Stimulated activated CD8-positive, alpha-beta memory T cell treated with anti-CD3 and anti-CD28 coated beads, Interleukin-12 subunit alpha, Interleukin-12 subunit beta, amount 100 ng/mL, for 4 hours (primary cell): ENCODE measurements around the gene HOXB7.

ENCODE experiments used
- DNase-seq: peaks from one replicate; pipeline ENCODE4 v3.0.0-alpha.2; 2020; ENCODE audit warnings: low read depth

HOXB7 gene

DNA sequence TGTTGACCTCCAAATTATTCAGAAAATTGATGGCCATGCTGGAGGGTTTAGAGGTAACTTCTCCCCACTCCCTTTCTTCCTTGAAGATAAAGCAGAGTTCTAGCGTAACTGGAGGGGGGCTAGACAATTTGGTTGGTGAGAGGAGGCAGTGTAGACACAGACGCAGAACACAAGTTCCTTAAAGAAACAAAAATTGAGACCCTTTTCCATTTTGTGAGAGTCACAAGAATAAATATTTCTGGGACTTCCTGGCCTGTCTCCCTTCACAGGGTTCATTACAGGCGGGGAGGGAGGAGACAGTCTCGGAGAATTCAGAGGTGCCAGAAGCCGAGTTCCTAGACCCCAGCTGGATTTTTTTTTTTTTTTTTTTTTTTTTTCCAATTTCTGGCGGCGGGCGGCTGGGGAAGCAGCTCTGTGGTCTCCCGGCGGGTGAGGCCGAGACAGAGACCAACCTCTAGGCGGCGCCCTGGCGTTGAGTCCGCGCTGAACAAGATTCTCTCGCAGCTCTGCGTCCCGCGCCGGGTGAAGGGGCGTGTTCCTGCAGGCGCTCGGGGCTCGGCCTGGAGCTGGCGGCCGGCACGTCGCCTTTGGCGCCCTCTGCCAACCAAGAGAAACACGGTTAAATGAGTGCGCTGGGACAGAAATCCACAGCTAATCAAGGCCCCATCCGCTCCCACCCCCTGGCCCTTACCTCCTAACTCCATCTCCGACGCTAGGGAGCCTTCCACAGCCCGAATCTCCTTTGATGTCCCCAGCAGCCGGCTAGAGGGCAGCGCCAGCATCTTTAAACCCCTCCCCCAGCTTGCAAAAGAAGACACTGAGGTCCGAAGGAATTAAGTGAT, 25.6 kb upstream of the HOXB7 start:
- DNase-seq: peak; percentile 50

DNA sequence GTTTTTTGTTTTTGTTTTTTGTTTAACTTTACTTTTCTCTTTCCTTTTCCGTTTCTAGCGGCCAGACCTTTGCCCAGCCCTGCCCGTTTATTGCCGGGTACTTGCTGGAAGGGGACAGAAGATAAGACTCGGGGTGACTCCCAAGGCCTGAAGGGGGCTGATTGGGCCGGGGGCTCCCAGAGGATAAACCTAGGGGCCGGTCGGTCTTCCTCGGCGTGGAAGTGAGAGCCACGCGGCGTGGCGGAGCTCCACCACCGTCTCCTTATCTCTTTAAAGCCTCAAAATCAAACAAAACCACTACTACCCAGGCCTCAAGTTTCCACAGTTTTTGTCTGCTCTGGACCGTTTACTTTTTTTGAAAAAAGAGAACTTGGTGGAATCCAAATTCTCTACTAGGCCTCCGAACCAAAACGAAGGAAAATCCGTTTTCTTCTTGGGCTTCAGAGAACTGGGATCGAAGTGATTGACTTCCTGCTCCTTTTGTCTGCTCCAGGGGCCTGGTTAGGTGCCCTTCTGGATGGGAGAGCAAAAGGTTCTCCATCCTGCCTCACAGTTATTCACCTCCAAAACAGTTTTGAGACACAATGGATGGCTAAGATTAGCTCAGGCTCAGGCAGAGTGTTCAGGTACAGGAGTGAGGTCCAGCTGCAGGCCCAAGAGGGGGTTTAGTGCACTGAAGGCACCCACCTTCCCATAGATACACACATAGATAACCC, 23.8 kb upstream of the HOXB7 start:
- DNase-seq: no peak

DNA sequence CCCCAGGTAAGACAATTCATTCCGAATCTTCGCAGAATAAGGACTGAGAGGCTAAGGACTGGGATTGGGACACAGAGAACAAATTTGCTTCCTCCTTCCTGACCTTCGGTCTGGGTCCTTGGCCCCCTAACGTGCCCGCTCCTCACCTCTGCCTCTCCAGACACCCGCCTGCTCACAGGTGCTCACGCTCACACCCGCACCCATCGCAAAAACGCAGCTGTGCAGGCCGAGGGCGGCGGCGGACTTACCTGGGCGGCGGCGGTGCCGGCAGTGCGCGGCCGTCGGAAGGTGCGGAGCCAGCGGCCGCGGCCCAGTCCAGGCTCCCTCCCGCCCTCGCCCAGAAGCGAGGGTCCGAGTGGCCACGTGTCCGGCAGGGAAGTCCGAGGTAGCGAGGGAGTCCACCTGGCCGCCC, 22.5 kb upstream of the HOXB7 start:
- no peak for DNase-seq

DNA sequence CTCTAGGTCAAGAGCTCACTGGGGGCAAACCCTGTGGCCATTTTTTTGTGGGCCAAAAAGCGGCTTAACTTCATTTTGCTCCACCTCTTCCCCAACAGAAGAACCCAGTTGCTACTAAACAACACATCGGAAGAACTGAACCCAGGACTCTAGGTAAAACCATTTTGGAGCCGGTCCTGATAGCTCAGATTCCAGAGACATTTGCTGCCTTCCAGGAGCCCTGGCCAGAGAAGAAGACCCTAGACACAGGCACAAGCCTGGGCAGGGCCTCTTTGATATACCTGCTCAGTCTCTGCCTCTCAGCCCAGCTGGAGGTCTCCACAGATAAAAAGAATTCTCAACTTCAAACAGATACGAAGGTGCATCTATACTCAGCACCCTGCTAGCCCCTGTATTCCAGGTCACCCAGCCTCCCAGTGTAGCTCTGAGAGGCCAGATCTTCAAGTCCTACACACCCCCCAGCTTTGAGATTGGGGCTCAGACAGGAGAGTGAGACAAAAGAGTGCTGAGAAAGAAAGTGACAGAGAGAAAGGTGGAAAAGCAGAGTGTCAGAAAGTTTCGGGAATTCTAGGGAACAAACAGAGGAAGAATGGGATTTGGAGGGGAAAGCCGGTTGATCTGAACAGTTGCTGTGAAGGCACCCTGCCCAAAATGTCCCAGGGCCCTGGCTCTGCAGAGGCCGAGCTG, 21.9 kb upstream of the HOXB7 start:
- DNase-seq: no peak

DNA sequence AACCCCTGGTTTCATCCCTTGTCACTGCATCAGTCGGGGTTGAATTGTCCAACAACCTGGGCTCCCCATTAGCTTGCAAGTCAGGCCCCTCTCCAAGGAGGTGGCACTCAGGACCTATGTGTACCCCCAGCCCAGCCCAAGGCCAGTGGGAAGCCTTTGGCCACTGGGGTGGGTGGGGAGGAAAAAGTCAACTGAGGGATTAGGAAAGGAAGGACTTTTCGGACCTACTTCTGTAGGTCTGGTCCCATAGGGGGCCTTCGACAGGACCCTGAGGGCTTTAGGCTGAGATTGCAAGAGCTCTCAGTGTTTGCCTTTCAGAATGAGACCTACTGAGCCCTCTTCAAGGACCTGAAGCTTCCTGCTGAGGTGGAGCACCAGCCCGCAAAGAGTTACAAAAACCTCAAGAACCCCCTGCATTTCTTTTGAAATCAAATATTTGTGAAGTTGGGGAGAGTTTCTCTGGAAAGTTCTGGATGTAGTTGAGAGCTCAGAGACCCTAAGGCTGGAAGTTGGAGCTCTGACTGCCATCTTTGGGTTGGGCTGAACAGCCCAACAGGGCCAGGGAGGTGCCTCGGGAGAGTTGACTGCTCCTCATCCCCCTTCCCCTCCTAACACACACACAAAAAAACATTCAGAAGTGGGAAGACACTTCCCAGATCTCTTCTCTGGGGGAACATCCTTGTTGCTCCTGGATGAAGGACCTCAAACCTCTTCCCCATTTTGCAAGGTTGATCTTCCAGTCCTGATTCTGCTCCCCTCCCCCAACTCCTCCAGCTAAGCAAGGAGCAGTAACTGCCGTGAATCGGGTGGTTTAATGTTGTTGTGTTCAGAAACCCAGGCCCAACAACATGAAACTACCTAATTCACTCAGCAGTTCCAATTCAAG, 21.1 kb upstream of the HOXB7 start:
- no peak for DNase-seq

DNA sequence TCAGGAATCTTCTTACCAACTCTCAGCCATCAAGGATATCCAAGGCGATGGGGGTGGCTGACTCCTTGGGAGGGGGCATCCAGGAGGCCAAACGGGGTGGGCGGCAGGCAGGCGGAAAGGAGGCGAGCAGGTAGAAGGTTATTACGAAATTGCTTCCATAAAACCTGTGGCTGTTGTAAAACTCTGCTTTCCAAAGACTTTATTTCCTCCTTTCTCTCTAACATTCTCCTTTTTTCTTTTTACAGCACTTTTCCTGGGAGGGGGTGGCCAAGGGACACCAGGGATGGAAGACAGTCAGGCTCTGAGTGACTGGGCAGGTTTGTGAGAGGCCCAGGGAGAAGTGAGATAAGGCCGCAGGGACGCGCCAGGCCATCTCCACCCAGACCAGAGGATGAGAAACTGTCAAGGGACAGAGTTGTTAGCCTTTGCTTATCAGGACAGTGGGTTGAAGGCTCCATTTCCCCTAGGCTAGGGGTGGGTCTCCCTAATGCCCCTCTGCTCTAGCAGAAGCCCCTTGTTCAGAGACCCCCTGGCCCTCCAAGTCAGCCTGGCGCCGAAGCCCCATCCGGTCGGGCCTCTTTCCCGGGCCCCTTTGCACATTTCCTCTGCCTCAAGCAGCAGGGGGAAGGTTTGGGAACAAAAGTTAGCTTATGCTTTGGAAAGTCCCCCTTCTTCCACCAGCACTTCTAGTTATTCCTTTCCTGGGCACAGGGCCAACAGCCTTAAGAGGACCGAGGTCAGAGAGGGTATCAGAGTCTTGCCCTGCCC, 20.3 kb upstream of the HOXB7 start:
- no peak for DNase-seq

DNA sequence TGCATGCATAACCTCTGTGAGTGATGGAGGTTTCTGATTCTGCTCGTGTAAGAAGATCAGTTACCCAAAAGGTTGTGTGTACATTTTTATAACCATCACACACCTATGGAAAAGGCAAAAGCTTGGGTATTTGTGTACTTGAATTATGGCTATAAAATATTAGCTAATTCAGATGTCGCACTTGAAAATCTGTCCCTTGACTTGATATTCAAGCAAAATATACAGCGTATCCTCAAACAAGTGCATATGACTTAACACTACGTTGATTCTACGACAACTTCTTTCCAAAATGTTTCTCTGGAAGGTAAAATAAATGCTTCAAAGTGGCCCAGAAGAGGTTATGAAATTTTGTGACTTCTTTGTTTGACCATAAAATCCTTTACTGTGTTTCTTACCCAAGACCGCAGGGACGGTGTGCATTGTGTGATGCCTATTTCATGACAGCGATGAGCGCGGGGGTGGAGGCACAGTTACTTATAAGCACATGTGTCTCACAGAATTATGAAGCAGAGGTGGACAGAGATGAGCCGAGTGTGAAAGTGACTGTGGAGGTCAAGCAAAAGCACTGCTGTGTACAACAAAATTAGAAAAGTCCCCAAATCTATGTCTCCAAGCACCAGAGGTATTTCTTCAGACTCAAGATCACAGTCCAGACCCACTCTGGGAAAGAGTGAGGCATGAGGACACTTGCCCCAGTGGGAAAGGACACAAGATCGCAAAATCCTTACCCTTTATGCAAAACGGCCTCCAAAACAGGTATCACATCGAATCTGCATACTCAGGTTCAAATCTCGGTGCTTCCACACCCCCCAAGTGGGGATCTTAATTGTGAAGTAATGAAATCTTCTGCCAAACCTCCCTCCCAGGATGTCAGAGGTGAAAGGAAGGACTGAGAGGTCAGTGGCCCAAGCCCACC, 19.4 kb upstream of the HOXB7 start:
- DNase-seq: no peak

DNA sequence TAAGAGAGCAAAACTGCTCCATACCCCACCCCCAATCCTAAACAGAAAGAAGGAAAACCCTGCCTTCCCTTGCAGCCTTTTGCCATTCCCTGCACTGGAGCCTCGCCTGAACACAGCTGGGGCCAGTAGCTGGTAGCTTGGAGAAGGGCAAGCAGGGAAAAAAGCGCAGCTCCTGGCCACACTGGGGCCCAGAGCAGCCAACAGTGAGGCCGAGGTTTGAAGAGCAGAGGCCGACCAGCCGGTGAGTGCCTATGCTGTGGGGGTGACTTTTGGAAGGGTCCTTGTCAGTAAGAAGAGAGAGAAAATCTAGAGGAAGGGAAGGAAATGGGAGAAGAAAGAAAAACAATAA, 18.6 kb upstream of the HOXB7 start:
- no peak for DNase-seq

DNA sequence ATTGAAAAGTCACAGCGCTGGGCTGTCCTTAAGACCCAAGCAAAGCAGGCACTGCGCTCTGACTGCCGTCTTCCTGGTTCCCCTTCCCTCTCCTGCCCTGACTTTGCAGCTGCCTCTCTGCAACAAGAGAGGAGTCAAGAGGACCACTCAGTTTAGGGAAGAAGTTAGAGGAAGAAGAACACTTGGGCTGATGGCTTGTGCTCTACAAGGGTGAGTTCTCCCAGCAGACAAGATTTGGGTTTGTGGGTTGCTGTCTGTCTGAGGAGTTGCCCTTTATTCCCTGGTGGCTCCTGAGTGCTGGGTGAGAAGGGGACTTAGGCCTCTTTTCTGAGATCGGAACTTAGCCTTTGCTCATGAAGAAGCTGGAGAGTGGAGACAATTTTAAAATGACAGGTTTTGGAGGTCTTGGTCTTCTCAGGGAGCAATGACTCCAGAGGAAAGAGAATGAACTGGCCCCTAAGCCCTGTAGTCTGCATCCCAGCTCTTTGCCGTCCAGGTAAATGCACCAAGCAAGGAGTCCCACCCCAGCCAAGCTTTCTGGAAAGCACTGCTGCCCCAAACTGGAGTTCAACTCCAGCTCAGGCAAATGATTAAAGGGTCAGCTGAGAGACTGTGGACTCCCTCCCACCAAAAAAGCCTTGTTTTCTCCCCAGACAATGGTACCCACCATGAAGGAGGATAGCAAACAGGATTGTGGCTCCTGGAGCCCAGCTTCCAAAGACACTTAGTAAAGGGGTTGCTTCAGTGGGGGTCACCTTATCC, 18.0 kb upstream of the HOXB7 start:
- no peak for DNase-seq

DNA sequence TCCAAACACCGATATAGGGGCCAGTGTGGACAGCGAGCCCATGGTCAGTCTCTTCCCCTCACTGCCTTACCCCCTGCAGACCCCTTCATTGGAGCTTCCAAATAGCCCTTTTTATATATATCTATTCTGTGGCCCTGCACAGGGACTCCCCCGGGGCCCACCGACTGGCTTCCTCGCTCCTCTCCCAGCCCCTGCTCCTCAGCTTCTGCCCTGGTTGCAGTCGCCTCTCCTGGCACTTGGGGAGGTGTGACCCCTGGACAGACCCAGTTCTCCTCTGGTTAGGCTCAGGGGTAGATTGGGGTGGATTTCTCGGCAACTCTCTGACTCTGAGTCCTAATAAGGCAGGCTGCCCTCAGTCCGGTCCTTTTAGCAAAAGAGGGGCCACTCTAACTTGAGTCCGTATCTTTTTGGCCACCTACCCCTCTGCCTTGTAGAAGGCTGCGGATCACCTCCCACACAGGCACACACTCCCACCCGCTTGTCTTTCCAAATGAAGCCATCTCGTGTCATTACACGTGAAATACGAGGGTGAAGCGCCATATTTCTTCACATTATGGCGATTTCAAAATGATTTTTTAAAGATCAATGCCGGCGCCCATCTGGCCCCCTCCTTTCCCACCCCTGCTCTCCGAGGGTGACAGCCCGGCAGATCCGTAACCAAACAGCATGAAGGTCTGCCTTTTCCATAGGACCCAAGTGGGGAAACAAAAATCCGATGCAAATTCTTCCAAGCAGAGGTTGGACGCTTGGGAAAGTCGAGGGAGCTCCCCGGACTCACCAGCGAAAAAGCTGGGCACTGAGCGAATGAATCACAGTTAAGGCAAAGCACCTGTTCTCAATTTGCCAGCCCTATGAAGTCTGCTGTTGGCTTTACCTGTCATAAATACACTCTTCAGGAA, 17.1 kb upstream of the HOXB7 start:
- no peak for DNase-seq

DNA sequence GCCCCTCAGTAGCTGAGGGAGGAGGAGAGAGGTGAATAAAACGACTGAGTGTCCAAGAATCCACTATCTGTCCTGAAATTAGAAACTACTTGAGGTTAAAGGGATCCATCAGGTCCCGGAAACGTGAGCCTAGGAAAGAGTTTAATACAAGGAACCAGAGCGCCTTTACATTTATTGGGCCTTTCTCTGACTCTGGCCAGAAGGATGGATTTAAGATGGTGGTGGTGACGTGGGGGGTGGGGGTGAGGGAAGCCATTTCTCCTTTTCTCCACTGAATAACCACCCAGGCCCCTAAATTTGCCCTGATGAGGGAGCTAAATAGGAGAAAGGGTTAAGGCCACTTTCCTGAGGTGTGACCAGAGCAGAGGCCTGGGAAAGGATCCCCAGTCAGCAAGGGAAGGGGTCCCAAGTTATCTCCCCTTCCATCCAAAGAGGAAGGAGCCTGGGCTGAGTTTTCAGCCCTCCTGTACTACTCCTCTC, 16.3 kb upstream of the HOXB7 start:
- DNase-seq: no peak

DNA sequence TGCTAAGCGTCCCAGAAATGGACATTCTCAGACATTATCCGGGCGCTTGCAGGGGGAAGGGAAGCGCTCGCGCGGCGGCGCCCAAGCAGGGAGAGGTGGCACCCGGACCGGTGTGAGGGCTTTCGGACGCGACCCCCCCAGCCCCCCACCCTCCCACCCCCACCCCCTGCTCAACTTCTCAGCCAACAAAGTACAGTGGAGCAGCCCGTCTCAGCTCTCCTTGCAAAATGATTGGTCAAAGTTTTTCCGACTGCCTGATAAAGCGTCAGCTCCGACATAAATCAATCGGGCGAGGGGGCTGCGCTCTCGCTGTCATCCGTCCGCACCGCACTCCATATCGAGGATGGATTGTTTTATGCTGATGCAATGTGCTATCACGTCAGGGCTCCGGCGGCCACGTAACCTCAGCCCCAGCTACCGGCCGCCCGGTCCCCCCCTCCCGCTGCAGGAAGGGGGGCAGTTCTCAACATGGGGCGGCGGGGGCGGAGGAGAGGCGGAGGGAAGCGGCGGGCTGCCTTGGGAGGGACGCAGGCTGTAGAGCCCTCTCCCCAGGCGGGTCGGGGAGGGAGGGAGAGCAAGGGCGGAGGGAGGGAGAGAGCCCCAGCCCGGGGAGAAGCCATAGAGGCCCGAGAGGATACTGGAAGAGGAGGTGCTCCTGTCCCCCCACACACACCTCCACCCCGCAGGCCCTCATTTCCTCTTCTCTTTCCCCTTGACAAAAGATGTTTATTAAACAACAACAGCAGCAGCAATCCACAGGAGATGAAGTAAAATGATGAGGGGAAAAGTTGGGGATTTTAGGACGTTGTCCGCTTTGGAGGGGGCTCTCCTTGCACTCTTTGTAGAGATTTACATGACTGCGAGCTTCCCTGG, 15.7 kb upstream of the HOXB7 start, which contains the start of gene HOXB9:
Gene HOXB9, minus strand, starts transcription at position 114 of the 873 bp plus-strand sequence. Its CDS starts 89 bp downstream, at position 25.
- peak; percentile 61 for DNase-seq

DNA sequence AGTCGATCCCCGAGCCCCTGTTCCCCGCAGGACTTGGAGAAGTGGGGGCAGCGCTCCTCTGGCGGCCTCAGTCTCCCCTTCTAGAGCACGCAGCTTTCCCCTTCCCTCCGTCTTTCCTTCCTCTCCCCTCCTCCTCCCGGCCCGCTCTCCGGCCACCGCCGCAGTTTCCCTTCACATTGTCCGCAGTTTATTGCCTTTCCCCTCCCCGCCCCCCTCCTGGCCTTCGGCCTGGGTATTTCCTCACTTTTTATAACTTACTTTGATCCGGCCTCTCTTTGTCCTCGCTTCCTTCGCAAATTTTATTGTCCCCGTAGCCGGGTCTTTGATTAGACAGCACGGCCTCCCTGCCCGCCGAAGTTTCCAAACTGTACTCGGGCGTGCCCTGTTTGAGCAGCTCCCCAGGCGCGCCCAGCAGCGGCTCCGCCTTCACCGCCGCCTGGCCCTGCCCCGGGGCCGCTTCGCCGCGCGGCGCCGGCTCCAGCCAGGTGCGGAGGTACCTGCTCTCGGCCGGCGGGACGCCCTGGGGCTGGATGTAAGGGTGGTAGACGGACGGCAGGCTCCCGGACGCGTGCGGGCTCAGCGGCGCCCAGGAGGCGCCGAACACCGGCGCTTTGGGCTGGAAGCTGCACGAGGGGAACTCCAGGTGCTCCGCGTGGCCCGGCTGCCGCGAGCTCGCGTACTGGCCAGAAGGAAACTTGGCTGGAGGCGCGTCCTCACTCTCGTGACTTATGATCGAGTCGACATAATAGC, 14.9 kb upstream of the HOXB7 start:
- DNase-seq: no peak

DNA sequence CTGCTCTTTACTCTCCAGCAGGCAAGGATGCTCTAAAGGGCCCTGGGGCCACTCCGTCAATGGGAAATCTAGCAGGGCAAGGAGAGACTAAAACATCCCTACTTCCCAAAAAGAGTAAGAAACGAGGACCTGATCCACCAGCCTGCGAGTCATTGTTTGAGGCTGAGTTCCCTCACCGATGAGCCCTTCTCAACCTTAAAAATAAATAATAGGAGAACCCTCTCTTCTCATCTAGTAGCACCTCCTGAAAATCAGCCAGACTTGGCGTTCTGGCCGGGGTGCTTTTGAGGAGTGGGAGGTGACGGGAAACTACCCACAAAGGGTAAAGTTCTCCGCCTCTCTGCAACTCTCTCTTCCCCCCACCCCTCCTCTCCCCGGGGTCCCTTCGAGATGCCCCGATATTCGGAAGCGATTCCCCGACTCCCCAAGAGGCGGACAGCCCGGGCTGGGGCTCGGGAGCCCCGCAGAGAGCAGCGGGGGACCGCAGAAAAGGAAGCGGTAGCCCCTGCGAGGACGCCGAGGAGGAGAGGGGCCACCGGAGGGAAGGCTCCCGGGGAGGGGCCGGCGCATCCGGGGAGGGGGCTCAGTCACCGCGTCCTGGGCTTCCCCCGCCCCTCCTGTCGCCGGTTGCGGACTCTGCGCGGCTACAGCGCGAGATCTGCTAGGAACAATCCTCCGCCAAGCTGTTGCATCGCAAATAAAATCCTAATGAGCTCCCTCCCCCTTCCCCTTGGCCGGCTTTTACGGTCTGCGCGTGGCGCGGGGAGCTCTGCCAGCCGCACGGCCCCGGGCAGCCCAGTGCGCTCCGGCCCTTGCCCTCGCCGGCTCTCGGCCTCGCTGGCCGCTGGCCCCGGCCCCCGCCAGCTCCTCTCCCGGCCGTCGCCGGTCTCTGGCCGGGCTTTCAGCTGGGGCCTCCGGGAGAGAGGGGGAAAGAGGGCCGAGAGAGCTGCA, 14.0 kb upstream of the HOXB7 start:
- DNase-seq: no peak

DNA sequence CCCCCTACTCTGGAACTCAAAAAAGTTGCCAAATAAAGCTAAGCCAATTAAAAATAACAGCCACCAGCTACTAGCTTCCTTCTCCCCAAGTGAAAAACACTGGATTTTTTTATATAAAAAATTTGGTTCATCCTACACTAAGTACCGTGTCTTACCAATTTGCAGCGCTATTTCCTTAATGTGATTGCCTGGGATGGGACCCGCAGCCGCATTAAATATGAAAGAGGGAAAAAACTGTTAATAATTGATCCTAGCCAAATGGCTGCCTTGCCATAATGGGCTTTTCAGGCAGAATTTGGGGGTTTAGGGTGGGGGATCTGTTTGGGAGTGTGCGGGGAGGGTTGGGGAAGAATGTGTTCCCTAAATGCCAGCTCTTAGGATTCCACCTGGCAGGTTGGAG, 13.3 kb upstream of the HOXB7 start:
- DNase-seq: no peak
